Erythroblast (primary cell): Measurements from ENCODE around the gene SPATA1.
"Not testable (repeated sequence)": the region's sequence is repeated elsewhere in the genome, so short reads cannot be mapped to it uniquely, and the experiment has no call there.

ENCODE experiments used
- GATA1 ChIP-seq: IDR thresholded peaks from 2 replicates; pipeline ENCODE4 v1.6.1; 2011; ENCODE audit warnings: low read depth, mild to moderate bottlenecking, control low read depth, low read length, moderate library complexity
- POLR2A ChIP-seq: IDR thresholded peaks from 2 replicates; pipeline ENCODE4 v1.6.1; 2011; ENCODE audit warnings: mild to moderate bottlenecking, low read length

DNA sequence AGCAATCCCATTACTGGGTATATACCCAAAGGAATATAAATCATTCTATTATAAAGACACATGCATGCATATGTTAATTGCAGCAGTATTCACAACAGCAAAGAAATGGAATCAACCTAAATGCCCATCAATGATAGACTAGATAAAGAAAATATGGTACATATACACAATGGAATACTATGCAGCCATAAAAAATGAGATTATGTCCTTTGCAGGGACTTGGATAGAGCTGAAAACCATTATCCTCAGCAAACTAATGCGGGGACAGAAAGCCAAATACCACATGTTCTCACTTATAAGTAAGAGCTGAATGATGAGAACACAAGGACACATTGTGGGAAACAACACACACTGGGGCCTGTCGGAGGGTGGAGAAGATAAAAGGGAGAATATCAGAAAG lies 88.8 kb downstream of the SPATA1 start:
- TF ChIP-seq POLR2A, GATA1: not testable (repeated sequence)
